Hematopoietic multipotent progenitor cell treated with erythropoietin and hydrocortisone succinate and interleukin-3 and kit ligand, for 17 days (in vitro differentiated cells): ENCODE results near the gene TMPRSS6.

ENCODE experiments used
- DNase-seq: peaks from one replicate; pipeline ENCODE4 v3.0.0-alpha.2; 2015; ENCODE audit warnings: low spot score

The TMPRSS6 gene

DNA sequence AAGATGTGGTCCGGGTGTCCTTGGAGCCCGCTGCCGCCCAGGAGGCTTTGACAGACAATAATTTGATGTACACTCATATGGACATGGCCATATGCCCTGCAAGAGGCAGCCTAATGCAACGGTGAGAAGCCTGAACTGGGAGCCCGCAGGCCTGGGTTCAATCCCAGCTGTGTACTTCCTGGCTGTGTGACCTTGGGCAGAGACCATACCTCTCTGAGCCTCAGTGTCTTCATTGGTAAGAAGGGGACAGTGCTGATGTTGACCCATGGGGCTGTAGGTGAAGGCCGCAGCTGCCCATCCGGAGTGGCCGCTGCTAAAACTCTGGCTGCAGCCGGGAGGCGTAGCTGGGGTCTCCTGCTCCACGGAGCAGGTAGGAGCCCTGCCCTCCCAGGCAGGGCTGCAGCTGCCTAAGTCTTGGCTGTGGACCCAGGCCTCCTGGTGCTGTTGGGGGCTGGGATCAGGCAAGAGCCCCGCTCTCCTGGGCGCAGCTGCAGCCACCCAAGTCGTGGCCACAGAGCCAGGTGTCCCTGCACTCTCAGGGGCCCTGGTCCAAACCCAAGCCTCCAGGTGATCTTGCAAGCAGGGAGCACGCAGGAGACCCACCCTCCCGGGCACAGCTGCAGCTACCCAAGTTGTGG, 31.3 kb upstream of the TMPRSS6 start:
- no peak for DNase-seq

DNA sequence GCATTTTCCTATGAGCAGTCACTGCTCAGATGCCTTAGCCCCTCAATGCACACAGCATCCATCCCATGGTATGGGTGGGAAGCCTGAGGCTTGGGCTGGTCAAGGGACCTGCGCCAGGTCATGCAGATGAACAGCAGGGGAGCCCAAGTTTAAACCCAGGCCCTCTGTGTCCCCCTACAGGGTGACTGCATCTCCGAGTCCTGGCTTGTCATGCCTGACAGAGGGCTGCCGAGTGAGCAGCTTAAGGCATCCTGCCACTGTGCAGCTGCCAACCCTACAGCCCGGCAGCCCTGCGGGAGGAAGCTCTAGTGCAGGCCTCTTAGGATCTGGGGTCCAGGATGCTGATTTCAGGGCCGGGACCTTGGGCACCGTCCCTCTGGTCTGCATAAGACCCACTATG, 30.2 kb upstream of the TMPRSS6 start:
- no peak for DNase-seq

DNA sequence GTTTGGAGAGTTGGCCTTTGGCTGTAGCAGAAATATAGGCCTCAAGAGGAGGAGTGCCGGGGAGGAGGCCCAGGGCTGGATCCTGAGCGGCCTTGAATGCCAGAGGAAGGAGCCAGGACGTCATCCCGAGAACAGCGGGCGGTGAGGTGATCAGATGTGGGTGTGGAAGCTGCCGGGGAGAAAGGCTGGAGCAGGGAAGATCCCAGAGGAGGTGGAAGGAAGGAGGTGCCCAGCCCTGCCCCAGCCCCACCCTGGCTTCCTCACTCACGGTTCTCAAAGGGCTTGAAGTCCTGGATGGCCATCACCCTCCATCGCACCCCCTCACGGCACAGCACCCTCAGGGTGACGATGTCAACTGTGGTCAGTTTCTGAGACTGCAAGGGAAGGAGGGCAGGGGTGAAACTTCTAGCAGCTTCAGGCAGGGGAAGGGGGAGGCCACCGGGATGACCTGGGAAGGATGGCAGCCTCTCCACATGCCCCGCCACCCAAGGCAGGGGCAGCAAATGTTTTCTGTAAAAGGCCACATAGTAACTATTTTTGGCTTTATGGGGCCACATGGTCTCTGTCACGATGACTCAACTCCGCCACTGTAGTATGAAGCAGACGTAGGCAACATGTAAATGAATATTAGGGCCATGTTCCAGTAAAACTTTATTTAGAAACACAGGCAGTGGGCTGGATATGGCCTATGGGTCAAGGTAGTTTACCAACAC, 29.5 kb upstream of the TMPRSS6 start:
- DNase-seq: no peak

DNA sequence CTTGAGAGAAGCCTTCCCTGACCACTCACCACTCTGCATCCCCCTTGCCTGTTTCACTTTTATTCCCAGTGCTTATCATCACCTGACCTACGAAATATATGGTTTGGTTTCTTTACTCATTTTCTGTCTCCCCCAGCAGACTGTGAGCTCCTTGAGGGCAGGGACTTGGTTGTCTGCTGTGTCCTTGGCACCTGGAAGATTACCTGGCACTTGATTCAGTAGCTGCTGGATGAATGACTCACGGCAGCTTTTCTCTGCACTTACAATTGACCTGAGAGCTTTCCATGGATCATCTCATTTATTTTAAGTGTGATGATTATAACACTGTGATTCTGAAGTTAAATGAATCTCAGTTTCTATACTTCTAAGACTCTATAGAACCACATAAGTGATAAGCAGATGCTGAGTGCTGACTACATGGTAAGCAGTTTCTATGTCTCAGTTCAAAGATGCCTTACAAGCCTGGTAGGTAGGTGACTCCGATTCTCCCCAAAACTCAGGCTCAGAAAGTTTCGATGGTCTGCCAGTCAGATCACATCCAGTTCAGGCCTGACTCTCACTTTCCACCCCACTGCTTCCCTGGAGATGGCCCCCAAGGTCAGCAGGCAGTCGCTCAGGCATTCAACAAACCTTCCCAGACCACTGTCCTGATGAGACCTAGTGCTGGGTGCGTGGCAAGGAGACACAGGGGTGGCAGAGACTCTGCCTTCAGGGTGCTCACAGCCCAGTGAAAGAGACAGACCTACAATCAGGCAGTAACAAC, 28.6 kb upstream of the TMPRSS6 start:
- DNase-seq: no peak

DNA sequence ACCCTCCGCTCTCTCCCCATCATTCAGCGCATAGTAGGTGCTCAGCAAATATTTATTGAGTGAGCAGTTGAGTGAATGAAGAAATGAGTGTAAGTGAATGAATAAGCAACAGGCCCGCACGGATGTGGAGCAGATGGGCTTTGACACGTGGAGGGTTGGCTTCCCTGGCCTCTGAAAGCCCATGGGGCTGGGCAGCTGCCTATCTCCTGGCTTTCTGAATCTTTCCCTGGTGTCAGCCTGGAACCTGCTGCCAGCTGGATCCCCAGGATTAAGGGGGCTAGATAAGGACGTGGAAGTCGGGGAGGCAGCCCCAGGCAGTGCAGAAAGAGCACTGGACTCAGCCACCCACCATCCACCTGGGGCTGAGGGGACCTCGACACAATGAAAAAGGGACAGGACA, 27.6 kb upstream of the TMPRSS6 start:
- DNase-seq: no peak

DNA sequence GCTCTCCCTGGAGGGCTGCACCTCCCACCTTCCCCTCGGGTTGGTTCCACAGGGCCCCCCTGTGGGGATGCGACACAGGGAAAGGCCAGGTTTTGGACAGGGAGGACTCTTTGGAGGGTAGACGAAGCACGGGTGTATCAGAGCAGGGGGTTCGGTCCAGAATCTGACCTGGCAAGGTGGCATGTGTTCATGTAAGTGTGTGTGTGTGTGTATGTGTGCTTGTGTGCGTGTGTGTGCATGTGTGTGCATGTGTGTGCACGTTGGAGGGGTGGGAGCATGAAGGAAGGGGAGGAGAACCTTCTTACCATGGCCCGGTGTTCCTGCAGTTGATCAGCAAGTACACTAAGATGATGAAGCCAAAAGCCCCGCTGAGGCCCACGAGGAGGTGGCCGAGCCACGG, 25.5 kb upstream of the TMPRSS6 start:
- DNase-seq: no peak

DNA sequence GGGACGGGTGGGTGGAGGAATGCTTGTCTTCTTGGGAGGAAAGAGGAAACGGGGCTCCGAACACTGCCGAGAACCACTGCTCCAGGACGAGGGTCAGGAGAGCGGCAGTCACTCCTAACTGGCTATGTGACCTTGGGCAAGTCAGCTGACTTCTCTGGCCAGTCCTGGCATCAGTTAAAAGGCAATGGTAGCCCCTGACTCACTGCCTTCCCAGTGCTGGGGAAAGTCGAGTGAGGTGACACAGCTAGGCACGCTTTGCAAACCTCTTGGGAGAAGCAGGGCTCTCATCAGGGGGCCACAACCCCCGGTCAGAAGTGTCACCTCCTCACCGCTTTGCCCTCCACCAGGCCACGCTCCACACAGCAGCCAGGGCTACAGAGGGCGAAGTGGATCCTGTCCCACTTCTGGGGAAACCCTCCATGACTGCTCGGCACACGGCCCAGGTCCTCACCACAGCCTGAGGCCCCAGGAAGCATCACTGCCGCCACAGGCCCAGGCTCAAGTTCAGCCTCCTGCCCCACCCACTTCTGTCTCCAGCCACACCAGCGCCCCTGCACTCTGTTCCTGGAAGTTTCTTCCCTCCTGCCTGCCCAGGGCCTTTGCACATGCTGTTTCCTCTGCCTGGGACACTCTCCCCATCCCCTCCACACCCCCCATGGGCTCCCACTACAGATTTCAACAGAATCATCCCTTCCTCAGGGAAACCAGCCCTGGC, 23.9 kb upstream of the TMPRSS6 start:
- DNase-seq: no peak

DNA sequence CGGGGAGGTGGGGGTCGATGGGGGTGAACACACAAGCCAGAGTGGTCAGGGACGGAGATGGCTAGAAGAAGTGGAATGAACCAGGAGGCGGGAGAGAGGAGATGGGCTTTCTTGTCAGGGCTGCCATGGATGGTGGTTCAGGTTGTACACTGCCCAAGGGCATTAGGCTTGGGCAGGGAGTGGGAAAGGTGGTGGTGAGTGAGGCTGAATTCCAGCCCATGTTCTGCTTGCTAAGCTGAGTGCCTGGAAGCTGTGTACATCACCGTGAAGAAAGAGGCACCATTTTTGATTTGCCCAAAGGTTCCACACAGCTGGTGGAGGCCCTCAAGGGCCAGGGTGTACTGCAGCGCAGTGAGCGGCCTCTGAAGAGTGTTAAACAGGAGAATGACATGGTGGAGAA, 23.3 kb upstream of the TMPRSS6 start:
- DNase-seq: no peak

DNA sequence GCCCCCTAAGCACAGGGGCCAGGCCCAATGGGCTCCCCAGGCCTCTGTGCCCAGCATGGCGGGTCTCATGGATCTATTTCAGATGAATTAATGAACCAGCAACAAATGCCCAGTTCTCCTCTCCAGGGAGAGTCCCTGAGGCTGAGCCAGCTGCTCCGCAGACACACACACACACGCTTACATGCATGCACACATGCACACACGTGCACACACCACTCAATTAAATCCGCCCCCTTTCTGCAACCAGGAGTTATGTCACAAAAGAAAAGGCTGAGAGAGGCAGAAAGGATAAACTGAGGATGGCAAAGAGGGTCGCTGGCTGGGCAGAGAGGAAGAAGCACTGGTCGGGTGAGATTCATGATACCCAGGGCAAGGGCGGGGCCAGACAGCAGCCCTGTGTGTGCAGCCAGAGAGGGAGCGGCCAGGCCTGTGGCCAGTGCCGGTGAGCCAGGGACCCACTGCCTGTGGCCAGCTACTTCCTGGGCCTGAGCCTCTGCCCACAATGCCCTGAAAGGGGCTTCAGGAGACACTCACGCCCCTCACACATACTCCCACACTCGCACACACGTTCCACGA, 20.4 kb upstream of the TMPRSS6 start:
- no peak for DNase-seq

DNA sequence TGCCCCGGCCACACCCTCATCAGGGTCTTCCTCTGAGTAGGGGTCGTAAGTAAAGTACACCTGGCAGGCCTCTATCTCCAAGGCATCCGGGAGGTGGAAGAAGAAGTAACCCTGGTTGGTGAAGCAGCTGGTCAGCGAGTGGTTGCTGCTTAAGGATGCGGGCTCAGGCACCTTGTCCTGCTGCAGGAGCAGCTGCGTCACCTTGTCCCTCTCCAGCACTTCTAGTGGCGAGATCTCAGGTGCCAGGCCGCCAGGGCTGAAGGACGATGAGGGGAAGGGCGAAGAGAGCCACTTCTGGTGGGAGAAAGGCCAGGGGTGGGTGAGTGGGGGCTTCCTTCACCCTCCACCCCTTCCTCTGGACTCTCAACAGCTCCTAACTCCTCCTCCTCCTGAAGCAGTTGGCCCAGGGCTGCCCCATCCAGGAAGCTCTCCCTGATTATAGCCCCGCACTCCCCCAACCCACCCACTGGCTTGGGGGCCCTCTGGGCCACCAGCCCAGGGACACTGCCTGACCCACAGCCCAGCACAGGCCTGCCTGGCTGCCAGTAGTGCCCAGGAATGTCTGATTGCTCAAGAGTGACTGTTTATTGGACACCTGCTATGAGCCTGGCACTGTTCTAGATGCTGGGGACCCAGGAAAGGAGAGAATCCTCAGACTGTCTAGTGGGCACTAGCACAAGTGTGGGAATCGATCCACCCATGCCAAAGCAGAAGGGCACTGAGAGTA, 19.2 kb upstream of the TMPRSS6 start:
- DNase-seq: no peak

DNA sequence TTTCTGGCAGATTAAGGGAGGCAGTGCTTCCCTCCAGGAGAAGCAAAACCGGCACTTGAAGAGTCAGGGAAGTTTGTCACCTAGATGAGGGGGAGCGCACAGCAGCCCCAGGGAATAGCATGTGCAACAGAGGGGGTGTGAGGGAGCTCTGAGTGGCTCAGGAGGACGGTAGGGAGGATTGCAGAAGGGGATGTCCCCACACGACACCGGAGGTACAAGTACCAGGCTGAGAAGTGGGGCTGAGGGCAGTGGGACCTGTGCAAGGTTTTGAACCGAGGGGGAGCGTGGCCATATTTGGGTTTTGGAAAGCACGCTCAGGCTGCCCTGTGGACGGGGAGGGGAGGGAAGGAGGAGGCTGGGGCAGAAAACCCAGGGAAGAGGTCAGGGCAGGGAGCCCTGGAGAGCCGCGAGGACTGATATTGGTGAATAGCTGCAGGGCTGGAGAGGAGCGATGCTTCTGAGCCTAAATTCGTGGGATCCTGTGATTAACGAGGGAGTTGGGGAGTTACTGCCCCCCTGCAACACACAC, 17.9 kb upstream of the TMPRSS6 start:
- DNase-seq: no peak

DNA sequence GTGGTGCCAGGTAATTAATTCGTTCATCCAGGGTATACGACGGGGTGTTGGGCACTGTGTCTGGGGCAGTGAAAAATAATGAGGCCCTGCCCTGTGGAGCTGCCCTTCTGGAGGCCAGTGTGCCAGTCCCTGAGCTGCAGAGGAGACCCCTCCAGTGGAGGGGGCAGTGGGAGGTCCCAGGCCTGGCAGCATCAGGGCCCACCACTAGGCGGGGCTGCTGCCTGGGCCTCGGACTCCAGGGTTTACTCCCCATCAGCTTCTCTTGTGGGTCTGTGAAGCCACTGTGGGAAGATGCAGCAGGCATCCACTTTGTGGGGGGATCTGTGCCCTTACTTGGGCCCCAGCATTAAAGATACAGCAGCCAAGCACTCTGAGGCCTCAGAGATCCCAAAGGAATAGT, 17.4 kb upstream of the TMPRSS6 start:
- no peak for DNase-seq

DNA sequence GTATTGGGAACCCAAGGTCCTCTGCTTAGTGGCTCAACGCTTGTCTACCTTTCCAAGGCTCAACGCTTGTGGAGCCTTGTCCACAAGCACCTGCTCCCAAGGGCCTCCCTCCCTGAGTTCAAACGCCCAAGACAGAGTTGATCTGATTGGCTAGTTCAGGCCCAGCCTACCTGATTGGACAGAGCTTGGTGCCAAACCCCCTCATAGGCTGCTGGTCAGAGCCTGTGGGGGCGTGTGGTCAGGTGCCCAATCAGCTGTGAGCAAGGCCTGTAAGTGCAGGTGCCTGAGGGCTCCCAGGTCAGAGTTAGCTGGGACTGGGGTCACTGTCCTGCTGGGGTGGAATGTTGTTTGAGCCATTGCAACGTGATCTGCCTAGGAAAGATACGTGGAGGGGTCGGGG, 16.9 kb upstream of the TMPRSS6 start:
- no peak for DNase-seq

DNA sequence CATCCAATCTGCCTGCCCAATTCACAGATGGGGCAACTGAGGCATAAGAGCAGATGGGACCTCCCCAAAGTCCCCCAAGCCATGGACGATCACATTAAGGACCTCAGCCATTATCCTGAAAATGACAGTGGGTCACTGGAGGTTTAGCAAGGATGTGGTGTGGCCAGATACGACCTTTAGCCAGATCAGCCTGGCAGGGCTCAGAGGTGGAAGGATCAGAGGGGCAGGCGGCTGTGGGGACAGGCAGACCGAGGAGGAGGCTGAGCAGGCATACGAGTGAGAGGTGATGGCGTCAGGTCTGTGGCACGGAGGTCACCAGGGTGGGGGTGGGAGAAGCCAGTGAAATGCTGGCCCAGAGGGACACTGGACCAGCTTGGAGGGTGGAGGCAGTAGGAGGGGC, 14.1 kb upstream of the TMPRSS6 start:
- DNase-seq: no peak

DNA sequence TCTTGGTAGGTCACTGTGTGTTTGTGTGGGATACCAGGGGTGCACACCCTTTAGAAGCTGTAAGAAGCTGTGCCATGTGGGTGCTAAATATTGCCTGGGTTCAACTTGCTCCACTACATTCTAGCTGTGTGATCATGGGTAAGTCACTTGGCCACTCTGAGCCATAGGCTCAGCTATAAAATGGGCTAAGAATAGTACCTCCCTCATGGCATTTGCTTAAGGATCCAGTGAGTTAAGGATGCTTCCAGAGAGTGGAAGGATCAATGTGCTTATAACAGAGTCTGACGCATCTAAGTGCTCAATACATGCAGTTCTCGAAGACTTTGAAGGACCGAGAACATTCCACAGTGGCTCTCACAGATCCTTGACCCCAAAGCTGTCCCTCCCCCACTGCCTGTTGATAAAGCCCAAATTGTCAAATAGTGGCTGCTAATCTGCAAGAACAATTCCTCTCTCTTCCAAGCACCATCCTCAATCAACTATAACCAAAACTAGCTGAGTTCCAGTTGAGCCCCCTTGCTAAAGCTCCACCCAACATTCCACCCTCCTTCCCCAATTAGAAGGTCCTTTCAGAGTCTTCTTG, 13.2 kb upstream of the TMPRSS6 start:
- DNase-seq: no peak

DNA sequence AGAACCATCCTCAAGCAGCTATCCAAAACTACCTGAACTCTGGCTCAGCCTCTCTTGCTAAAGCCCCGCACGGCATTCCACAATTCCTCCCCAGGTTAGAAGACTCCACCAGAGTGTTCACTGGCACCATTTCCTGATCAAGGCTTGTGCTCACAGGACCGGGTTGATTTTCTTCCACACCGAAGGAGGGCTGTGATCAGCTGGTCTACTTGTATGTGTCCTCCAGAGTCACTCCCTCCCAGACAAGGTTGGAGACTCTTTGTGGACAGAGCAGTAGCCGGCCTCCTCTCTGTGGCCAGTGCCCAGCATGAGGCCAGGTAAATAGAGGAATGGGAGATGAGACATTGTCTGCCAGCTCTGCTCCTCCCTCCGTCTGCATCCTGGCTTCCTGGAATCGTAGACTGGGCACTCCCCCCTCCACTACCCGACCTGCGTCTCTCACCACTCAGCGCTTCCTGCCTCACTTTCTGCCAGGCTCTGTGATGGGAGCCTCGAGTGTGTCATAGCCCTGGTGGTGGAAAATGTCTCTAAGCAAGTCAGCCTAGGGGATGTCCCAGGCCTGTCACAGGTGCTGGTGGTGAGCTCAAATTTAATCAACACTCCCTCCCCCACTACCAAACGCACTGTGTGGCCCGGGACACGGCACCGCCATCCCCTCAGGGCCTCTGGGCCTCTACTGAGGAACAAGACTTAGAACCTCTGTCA, 12.5 kb upstream of the TMPRSS6 start:
- no peak for DNase-seq

DNA sequence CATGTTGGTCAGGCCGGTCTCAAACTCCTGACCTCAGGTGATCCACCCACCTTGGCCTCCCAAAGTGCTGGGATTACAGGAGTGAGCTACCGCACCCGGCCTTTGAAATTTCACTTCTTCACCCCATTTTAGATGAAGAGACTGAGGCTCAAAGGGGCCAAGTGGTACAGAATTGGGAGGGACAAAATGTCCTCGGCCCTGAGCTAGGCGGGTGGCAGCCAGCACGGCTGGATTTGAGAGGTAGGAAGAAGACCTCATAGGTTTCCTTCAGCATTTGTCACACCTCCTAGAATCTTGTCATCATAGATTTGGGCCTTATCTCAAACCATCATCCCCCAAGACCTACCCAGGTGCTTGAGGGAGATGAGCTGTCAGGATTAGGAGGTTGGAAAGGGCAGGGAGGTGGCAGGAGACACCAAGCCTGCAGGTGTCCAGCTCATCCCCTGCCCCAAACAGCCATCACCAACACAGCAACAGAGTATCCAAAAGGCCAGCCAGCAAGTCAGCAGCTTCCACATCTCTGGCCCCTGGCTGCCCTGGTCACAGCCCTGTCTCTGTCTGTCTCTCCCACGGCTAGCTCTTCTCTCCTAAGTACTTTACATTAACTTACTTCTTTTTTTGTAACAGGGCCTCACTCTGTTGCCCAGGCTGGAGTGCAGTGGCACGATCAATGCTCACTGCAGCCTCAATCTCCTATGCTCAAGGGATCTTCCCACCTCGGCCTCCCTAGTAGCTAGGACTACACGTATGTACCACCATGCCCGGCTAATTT, 11.2 kb upstream of the TMPRSS6 start:
- DNase-seq: no peak

DNA sequence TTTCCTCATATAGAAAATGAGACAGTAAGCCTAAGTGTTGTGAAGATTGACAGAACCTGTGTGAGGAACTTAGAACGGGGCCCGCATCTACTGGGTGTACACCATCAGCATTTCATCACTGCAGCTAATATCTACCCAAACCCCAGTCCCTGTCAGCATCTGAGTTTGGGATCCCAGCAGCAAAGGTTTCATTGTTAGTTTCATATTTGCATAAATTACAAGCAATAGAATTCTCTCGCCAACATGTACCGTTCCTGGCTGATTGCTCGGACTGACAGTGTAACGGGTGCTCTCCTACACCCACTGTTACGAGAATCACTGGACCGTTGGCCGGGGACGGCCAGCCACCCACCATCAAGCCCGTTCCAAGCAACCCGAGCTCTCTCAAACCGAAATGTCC, 10.4 kb upstream of the TMPRSS6 start:
- DNase-seq: no peak

DNA sequence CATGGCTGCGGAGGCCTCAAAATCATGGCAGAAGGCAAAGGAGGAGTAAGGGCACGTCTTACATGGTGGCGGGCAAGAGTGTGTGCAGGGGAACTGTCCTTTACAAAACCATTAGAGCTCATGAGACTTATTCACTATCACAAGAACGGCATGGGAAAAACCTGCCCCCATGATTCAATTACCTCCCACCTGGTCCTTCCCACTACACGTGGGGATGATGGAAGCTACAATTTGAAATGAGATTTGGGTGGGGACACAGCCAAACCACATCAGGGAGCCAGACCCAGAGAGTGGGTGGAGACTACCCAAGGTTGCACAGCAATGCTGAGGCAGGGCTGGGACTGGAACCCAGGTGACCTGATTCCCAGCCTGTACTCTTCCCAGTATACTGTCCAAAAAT, 8.6 kb upstream of the TMPRSS6 start:
- no peak for DNase-seq

DNA sequence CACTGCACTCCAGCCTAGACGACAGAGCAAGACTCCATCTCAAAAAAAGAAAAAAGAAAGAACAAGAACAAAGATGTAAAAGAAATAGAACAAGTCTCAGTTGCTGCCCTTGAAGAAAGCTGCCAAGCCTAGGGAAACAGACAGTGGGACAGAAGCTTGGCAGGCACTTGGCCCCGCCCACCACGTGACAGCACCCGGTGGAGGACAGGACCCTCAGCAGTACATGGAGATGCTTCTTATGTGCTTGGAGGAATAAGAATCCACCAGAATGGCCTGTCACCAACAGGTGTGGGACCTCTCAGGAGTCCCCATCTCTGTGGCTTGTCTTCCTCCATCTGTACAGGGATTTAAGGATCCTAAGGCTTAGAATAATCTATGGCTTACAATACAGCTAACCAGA, 7.6 kb upstream of the TMPRSS6 start:
- DNase-seq: no peak
